ENCODE data around the gene USF3.
"Not testable (repeated sequence)": the region's sequence is repeated elsewhere in the genome, so short reads cannot be mapped to it uniquely, and the experiment has no call there.

Gene USF3

GRCh38 chr3:113654851-113655250 lies 41.6 kb downstream of the USF3 start:
- no peak for DNase-seq (ENCODE audit: low read depth in 2 of 2)

- no peak for DNase-seq (ENCODE audit: low read depth in 2 of 2)
Measured at GRCh38 chr3:113654310-113654709, 42.1 kb downstream of the USF3 start.

DNA sequence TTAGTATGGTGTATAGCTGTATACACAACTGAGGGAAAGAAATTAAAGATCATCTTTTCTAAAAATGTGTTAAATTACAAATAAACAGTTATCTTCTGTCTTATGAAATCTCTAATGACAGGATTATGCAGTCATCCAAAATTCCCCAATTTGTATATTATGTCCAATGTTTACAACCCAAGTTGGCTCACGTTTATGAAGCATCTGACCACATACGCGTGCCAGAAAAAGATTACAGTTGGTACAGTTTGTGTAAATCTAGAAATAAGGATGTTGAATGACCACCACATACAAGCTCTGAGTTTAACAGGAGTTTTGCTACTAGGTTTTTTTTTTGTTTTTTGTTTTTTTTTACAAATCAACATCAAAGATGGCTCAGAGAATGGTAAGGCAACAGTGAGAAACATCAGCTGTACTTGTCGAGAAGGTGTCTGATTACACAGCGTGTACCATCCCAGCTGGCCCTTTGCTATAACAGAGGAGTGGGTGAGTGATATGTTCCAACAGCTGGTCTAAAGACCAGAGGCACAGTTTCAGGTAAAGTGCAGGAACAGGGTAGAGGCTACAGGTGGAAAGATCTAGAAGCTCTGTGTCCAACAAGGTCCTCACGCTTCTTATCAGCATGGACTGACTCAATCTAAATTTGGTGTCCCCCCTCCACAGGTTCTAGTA lies 47.1 kb downstream of the USF3 start:
- no peak for DNase-seq (ENCODE audit: low read depth in 2 of 2)

DNA sequence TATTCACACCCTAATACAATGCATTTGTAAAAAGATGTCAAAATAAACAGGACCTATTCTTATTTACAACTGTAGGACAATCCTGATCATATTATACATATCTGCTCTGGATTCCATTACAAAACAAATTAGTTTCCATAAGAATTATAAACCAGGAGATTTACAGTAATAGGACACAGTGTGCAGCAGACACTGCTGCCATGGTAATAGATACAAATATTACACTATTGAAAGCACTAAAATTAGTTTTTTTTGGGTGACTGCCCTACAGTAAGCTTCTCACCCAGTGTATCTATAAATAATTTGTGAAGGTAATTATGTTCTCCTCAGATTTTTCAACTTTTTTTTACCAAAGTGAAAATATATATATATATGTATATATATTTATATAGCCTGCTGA lies 47.9 kb downstream of the USF3 start:
- no peak for DNase-seq (ENCODE audit: low read depth in 2 of 2)

DNA sequence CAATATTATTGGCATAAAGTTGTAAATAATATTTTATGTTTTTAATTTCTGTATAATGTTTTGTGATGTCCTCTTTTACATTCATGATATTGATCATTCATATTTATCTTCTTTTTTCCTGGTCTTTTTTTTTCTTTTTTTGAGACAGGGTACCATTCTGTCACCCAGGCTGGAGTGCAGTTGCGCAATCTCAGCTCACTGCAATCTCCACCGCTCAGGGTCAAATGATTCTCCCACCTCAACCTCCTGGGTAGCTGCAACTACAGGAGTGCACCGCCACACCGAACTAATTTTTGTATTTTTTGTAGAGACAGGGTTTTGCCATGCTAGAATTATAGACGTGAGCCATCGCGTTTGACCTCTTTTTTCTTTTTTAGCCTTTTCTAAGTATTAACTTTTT lies 52.9 kb downstream of the USF3 start:
- DNase-seq (ENCODE audit: low read depth in 2 of 2), result no peak

DNA sequence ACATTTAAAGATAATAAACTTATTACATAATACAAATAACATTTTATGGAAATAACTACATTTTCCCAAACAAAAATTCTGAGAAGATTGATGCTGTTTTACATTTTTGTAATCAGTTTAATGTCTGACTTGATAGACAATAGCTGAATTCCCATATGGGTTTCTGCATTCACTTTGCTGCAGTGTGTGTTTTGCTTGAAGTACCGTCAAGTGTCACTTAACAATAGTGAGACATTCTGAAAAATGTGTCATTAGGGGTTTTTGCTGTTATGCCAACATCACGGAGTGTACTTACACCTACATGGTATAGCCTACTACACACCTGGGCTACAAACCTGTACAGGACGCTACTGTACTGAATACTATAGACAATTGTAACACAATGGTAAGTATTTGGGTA lies 57.5 kb downstream of the USF3 start:
- DNase-seq (ENCODE audit: low read depth in 2 of 2), result no peak

DNA sequence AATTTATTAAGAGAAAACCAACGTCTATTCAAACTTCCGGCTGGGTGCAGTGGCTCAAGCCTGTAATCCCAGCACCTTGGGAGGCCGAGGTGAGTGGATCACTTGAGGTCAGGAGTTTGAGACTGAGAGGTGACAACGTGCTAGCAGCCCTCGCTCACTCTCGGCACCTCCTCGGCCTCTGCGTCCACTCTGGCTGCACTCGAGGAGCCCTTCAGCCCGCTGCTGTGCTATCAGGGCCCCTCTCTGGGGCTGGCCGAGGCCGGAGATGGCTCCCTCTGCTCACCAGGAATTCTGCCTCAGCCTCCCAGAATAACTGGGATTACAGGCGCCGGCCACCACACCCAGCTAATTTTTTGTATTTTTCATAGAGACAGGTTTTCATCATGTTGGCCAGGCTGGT lies 58.7 kb downstream of the USF3 start:
- DNase-seq (ENCODE audit: low read depth in 2 of 2), result no peak

GRCh38 chr3:113636034-113636433 lies 60.4 kb downstream of the USF3 start:
- not testable (repeated sequence) for DNase-seq (ENCODE audit: low read depth in 2 of 2)

- DNase-seq (ENCODE audit: low read depth in 2 of 2), result no peak
Measured at GRCh38 chr3:113634782-113635474, 61.5 kb downstream of the USF3 start.

- DNase-seq (ENCODE audit: low read depth in 2 of 2), result no peak
Measured at GRCh38 chr3:113631573-113631972, 64.9 kb downstream of the USF3 start.

- DNase-seq (ENCODE audit: low read depth in 2 of 2), result no peak
Measured at GRCh38 chr3:113630956-113631542, 65.4 kb downstream of the USF3 start.

DNA sequence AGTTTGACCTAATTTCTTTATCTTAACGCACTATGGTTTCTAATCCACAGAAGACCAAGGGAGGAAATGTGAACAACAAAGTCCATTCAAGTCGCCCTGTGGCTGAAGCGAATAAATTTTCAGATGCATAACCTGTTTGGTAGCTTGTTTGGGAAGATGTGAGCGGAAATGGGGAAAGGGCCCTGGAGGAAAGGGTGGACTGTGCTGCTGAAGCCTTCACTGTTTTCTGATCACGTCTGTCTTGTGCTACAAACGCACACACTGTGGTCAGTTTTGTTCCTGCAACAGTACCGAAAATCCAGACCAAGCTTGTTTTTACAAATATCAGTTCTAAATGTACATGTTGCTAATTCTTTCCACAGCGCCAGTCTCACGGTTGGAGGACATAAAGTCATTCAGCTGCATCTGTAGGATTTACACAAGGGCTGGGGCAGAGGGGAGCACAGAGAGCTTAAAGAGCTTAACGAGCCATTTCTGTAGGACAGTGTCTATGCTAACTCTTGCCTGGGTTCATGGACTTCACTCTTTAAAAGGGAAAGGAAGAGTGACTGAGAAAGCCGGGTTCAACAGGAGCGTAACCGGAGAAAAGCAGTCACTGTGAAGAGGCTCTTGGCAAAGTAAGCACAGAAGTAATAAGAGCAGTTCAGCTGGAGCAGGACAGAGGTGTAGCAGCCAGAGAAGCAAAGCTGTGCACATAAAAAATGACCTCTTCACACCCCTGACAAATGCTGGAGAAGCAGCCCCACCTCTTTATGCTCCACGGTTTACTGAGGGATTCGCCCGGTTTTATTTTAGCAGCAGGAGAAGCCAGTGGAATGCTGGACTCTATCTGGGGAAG lies 66.6 kb downstream of the USF3 start:
- no peak for DNase-seq (ENCODE audit: low read depth in 2 of 2)

DNA sequence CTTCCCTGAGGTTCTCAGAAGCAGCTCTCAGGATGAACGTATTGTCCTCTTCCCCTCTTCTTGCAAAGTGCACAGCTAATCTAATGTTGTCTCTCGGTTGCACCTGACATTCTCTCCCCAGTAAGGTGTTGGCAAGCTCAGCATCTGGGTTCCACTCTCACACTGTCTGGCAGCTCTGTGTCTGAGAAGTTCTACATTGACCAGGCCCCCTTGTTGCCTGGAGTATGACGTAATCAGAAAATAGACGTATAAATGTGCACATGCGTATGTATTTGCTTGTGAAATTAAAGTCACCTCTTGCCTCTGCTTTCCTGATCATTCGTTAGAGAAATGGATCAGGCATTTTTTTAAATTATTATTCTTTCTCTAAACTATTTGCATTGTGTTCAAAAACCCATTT lies 67.7 kb downstream of the USF3 start:
- DNase-seq (ENCODE audit: low read depth in 2 of 2), result no peak

DNA sequence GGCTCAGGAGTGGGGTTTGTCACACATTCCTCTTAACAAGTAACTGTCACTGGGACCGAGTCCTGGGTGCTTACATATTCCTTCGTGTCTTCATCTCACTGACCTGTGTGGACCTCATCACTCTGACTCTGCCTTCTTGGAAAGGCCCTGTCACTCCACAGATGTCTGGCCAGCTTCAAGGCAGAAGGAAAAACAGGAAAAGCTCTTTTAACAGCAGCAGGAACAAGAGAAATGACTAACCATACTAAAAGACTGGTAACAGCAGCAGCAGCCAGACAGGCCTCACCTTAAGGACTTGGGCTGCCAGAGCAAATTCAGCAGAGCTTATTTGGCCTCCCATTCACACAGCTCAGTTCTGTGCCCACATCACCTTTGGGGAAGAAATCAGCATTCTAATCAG lies 68.1 kb downstream of the USF3 start:
- no peak for DNase-seq (ENCODE audit: low read depth in 2 of 2)

DNA sequence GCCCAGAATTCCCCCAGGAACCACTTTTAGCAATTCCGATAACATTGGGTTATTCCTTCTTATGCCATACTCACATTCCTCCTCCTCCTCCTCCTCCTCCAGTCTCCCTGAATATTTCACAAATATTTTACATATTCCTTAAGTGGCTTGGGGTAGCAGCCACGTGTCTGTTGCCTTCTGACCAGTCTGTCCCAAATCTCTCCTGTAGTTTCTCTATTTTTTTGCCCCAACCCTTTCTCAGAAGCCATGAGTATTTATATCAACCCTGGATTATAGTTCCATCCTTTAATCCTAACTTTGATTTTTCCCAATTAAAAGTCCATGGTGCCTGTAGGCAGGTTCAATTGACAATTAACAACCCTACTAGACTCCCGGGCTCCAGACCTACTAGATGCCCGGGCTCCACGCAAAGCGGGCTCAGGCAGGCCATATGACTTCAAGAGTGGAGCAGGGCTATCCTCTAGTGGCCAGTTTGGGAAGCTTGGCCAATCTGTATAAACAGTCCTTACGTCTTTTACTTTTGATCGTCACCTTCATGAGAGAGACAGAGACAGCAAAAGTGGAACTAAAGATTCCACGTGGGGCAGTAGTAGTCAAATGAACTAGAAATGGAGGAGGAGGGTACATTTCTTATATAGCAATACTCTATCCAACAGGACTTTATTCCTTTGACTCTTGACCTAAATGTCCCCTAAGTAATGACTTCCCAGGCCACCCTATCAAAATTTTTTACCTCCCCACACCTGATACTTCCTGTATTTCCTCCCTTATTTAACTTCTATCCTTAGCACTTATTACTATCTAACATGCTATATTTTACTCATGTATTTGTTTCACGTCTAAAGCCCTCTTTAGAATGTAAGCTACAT lies 69.7 kb downstream of the USF3 start:
- no peak for DNase-seq (ENCODE audit: low read depth in 2 of 2)

GRCh38 chr3:113625834-113626233 lies 70.6 kb downstream of the USF3 start:
- DNase-seq (ENCODE audit: low read depth in 2 of 2), result no peak

- no peak for DNase-seq (ENCODE audit: low read depth in 2 of 2)
Measured at GRCh38 chr3:113623811-113624210, 72.6 kb downstream of the USF3 start.

DNA sequence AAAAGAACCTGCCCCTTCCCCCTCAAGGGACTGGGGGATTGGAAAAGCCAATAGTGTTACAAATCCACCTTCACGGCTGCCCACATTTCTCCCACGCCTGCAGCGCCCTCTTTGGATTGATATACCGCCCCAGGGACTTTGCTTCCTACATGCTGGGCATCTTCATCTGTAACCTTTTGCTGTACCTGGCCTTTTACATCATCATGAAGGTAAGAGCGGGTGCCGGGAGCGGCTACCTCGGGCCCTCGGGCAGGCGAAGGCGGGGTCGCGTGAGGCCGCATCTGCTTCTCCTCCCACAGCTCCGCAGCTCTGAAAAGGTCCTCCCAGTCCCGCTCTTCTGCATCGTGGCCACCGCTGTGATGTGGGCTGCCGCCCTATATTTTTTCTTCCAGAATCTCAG lies 73.1 kb downstream of the USF3 start:
- no peak for DNase-seq (ENCODE audit: low read depth in 2 of 2)

DNA sequence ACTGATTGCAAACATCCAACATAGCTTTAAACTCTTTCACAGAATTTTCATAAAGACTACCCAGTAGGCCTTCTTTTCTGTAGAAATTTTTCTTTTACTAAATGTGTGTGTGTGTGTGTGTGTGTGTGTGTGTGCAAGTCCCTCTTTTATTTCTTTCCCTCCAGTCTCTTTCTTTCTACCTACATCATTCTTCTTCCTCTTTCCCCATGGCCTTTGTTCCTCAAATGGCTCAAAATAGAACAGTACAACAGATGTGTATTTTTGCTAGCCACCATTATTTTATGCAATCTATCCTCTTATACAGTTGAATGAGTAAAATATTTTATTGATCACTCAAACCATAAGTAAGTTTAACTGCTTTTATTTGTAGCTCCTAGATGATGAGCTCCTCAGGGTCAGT lies 76.4 kb downstream of the USF3 start:
- no peak for DNase-seq (ENCODE audit: low read depth in 2 of 2)

- DNase-seq (ENCODE audit: low read depth in 2 of 2), result no peak
Measured at GRCh38 chr3:113617726-113618125, 78.7 kb downstream of the USF3 start.

GRCh38 chr3:113615976-113616375 lies 80.5 kb downstream of the USF3 start:
- no peak for DNase-seq (ENCODE audit: low read depth in 2 of 2)
